Stimulated activated CD4-positive, alpha-beta T cell treated with anti-CD3 and anti-CD28 coated beads, Interleukin-1b, Interleukin-23, amount 100 ng/mL, for 4 hours (primary cell): ENCODE results near the gene CLDND2.

Experiments used
- DNase-seq, 2 donors: peaks; one replicate each; pipeline ENCODE4 v3.0.0-alpha.2; 2020; ENCODE audit warnings: low read depth in 2 of 2

Gene CLDND2

GRCh38 chr19:51331193-51331592, 37.6 kb downstream of the CLDND2 start:
- no peak for DNase-seq

- DNase-seq = no peak
Measured at GRCh38 chr19:51330366-51330765, 38.4 kb downstream of the CLDND2 start.

DNA sequence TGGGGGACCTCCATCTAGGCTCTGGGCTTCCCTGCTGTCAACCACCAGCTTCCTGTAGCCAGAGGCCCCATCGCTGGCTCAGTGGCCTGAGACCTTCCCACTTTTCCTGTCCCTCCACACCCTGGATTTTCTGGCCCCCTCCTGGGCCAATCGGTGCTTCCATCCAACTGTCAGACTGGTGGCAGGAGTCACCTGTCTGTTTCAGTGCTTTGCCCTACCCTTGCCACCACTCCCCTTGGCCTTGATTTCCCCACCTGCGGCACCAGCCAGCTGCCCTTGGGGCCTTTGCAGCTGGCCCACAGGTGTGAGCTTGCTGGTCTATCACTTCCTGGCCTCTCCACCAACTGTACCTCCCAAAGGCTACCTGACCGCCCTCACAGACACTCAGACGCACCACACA, 39.4 kb downstream of the CLDND2 start:
- no peak for DNase-seq

- DNase-seq = peak in 1 of 2 donors; percentile 45
Measured at GRCh38 chr19:51327066-51328001, 41.5 kb downstream of the CLDND2 start.

GRCh38 chr19:51326216-51327065, 42.4 kb downstream of the CLDND2 start:
- no peak for DNase-seq

- DNase-seq = no peak
Measured at GRCh38 chr19:51325161-51325976, 43.4 kb downstream of the CLDND2 start.

DNA sequence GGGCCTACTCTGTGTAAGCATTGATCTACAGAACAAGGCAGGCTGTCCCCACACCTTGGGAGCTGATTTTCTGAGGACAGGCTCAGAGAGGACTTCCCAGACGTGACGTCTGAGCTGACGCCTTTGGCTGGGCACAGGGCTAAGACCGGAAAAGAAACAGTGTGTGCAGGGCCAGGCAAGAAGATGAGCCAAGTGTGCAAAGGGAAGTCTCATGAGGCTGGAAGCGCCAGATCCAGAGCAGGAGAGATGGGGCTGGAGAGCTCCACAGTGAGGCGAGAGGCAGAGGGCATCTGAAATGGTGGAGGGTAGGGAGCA, 44.7 kb downstream of the CLDND2 start:
- no peak for DNase-seq

DNA sequence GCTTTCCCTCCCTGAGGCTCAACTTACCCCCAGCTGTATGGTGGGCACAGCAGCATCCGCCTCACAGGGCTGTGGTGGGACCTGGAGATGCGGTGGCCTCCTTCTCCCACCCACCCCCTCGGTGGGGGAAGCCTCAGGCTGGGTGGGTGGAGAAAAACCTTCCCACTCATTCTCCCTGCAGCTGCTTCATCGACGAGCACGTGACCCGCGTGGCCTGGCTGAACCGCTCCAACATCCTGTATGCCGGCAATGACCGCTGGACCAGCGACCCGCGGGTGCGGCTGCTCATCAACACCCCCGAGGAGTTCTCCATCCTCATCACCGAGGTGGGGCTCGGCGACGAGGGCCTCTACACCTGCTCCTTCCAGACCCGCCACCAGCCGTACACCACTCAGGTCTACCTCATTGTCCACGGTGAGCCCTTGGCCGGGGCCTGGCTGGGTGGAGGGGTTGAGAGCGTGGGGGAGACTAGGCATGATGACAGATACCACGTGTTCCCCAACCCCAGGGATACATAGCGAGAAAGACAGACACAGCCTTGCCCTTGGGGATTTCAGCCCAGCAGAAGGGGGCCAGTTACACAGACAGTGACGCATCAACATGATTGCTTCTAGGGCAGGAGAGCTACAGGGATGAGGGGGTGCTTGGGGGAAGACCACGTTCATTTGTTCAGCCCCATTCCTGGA, 45.2 kb downstream of the CLDND2 start:
- DNase-seq = no peak

DNA sequence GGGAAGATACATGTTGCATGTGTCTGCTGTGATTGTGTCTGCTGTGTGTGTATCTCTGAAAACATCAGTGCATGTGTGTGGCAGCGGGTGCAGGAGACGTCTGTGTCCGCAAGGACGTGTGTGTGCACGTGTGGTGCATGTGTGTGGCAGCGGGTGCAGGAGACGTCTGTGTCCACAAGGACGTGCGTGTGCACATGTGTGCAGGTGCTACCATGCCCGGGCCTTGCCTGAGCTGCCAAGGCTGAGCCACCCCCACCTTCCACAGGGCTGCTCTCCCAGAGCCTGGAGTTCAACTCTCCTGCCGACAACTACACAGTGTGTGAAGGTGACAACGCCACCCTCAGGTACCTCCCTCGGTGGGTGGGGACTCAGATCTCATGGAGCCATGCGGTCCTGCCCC, 47.0 kb downstream of the CLDND2 start:
- no peak for DNase-seq

DNA sequence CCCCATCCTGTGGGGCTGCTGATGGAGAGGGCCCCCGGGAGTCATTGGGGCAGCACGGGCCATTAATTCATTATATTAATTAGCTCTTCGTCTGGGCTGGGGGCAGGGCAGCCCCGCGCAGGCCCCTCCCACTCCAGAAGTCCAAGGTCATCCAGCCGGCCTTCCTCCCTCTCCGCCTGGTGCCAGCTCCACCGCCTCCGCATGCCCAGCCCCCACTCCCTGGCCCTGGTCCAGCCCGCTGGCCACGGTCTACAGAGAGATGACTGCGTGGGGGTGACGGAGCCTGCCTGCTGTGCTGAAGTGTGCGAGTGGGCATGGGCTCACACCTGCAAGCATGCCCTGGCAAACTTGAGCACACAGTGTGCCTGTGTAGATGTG, 48.5 kb downstream of the CLDND2 start:
- no peak for DNase-seq

DNA sequence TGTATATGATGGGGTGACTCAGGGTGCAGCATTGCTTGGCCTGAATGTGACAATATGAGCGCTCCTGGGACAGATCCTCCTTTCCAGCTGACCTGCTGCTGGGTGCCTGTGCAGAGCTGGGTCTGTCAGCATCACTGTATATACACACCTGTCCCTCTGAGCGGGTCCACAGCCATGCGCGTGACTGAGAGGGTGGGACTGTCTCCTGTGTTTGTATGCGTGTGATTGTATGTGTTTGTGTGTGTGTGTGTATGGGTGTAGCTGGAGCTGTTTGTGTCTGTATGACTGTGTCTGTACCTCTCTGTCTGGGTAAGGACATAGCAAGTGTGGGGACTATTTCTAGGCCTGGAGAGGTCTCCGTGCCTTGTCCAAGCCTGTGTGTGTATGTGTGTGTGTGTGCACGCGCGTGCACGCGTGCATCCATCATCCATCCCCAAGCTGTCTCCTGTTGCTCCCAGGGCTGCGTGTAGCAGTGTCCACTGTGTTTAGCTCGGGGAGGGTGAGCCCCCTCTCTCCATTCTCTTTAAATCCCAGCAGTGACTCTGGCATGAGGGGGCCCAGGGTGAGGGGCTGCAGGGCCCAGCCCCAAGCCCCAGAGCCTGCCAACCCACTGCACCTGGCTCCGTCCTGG, 49.0 kb downstream of the CLDND2 start:
- DNase-seq = no peak

DNA sequence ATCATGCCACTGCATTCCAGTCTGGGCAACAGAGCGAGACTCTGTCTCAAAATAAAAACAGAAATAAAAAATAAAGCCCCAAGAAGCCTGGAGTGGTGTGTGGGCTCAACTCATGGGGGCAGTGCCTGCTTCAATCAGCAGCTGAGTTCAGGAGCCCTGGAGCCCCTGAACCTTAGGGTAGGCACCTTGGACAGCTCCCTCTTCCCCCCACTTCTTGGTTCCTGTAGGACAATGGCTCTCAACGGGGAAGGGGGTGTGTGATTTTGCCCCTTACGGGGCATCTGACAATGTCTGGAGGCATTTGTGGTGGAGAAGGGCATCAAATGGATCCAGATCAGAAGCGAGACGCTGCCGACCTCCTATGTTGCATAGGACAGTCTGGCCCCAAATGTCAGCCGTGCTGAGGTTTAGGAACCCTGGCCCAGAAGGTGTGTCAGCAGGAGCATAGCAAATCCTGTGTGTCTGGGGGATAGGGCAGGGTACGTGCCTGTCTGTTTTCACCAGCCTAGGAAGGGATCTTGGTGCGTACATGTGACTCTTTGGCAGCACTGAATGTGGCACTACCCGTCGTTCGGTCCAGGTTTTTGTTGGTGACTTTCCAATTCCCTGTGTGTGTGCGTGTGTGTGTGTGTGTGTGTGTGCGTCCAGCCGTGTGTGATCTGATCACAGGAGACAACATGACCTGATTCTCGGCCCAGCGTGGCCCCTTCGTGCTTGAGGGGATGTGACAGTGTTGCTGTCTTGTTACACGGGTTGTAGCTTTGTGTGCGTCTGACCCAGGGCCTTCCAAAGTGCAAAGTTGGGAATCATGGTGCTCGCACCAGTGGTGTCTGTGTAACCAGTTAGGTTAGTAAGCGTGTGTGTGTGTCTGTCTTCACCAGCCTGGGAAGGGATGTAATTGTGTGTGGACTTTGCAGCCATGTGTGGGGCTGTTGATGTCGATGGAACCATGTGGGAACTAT, 49.8 kb downstream of the CLDND2 start:
- no peak for DNase-seq

DNA sequence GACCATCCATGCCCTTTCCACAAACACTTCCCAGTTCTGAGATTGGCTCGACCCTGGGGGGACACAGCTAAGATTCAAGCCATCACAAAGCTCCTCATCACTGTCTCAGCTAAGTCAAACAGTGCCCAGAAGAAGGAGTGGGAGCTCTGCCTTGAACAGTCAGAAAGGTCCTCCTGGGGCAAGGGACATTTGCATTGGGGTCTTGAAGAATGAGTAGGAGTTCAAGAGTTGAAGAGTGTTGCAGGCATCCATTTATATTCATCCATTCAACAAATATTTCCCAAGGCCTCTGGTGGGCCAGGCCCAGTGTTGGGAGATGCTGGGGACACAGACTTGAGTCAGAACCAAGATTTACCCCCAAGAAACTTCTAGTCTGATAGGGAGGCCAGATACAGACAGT, 50.8 kb downstream of the CLDND2 start:
- DNase-seq = no peak

DNA sequence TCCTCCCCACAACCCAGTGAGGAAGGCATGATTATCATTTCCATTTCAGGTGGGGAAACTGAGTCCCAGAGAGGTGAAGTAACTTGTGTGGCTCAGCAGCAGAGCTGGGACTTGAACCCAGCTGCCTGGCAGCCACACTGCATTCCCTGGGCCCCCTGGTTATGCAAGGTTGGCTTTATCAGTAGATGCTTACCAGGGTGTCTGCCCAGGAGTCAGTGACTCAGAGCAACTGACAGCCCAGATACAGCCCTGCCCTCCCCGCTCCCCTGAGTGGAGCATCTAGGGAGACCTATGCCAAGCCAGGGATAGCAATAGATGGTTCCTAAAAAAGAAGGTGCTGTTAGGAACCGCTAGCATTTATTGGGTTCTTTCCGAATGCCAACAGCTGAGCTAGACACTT, 51.4 kb downstream of the CLDND2 start:
- DNase-seq = no peak
